Left lung (tissue), 10 donors: ENCODE measurements around the gene FUT6. TPM values are rescaled to one million over a fixed set of nuclear protein-coding genes. Genes with fewer than 3 reads are reported as not detected.
"Not testable (repeated sequence)": the region's sequence is repeated elsewhere in the genome, so short reads cannot be mapped to it uniquely, and the experiment has no call there.

Source experiments
- ATAC-seq: fragments of 200-7000 bp; cut with Tn5 transposase; one replicate; pipeline ENCODE4 v1.9.1; 2020; ENCODE audit warnings: moderate library complexity
- DNase-seq, 4 donors: peaks; one replicate each; pipeline ENCODE4 v3.0.0-alpha.2; 2013 to 2020
- H3K27ac ChIP-seq, 2 donors: fragments of 200-600 bp; sonication (generic) in 1 of 2; one replicate each; pipeline versions ENCODE4 v1.5.0 to v1.8.0; 2020 to 2021
- H3K27me3 ChIP-seq, 2 donors: fragments of 200-600 bp; sonication (generic) in 1 of 2; one replicate each; pipeline versions ENCODE4 v1.5.0 to v1.8.0; 2020 to 2021
- H3K36me3 ChIP-seq, 2 donors: fragments of 200-600 bp; sonication (generic) in 1 of 2; one replicate each; pipeline versions ENCODE4 v1.5.0 to v1.8.0; 2020 to 2021
- H3K4me1 ChIP-seq, 2 donors: fragments of 200-600 bp; one replicate each; pipeline ENCODE4 v1.8.0; 2021
- H3K4me3 ChIP-seq, 2 donors: fragments of 200-600 bp; sonication (generic) in 1 of 2; one replicate each; pipeline versions ENCODE4 v1.5.0 to v1.8.0; 2020 to 2021; ENCODE audit warnings: mild to moderate bottlenecking in 1 of 2
- H3K9me3 ChIP-seq, 2 donors: fragments of 200-600 bp; sonication (generic) in 1 of 2; one replicate each; pipeline versions ENCODE4 v1.5.0 to v1.8.0; 2020 to 2021
- intact Hi-C, 2 donors: fragments of 100-400 bp; cut with DNase I; formaldehyde crosslinking; loops; one replicate each; pipeline versions ENCODE4 v1.11.2 to v1.14.2; 2022
- polyA plus RNA-seq, 6 donors: library from polyadenylated mRNA; unstranded; fragments of 120-200 nt; gene quantifications; one replicate each; pipeline ENCODE4 v1.2.1, GENCODE V29; 2013; ENCODE audit not compliant: insufficient read length in 6 of 6
- total RNA-seq, 2 donors: library from RNA; stranded (reverse); fragmentation: NEBNext Ultra II Directional; extraction: Animal tissue kit (Norgen Biotek cat#: 25700); gene quantifications; one replicate each; pipeline ENCODE4 v1.2.1, GENCODE V29; 2021
- TF ChIP-seq, protein P1 (sequence below), 2 donors: fragments of 200-600 bp; sonication (generic) in 1 of 2; IDR thresholded peaks; one replicate each; pipeline versions ENCODE4 v1.5.0 to v1.8.0; 2021; ENCODE audit warnings: antibody characterized with exemption in 2 of 2
- donor health status: DM: no; HTN: yes; CAD: no.
- donor health status: DM: no; HTN: no; CAD: no.

Gene FUT6
- total and polyA plus RNA-seq, 8 donors = 0.32 to 0.87 (median 0.70) TPM

DNA sequence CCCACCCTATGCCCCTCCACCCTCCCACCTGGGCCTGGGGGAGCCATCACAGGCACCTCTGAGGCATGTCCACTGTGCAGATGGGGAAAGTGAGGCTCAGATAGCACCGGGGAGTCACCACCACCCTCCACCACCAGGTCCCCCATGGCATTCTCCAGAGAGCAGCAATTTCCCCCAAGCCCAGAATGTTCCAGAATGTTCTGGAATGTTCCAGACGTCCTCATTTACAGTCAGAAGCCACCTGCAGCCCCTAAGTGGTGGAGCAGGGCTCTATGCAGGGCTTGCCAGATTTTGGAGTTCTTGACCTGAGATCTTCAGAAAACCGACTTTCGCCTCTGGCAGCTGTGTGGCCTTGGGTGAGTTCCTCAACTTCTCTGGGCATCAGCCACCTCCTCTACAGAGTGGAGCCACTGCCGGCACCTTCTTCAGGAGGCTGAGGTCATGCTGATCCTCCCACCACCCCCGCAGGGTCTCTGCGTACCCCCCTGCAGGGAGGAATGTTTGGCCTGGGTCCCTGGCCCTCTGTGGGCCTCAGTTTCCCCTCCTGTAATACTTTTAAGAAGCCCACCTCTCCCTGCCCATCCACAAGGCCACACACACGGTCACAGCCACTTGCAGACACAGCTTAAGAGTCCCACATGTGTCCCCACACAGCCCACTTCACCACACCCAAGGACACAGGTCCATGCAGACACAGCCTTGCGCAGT lies 24.7 kb upstream of the FUT6 start:
- Histone ChIP-seq H3K27me3 (no peaks in the 10 kb centered on the region), H3K4me3 (no peak overlapping the region), H3K27ac (no peak overlapping the region), H3K4me1 (no peaks in the 10 kb centered on the region), H3K9me3 (no peaks in the 10 kb centered on the region), H3K36me3 (no peaks in the 10 kb centered on the region)
- ATAC-seq (no peak), DNase-seq (no peak)
- TF ChIP-seq, protein P1, sequence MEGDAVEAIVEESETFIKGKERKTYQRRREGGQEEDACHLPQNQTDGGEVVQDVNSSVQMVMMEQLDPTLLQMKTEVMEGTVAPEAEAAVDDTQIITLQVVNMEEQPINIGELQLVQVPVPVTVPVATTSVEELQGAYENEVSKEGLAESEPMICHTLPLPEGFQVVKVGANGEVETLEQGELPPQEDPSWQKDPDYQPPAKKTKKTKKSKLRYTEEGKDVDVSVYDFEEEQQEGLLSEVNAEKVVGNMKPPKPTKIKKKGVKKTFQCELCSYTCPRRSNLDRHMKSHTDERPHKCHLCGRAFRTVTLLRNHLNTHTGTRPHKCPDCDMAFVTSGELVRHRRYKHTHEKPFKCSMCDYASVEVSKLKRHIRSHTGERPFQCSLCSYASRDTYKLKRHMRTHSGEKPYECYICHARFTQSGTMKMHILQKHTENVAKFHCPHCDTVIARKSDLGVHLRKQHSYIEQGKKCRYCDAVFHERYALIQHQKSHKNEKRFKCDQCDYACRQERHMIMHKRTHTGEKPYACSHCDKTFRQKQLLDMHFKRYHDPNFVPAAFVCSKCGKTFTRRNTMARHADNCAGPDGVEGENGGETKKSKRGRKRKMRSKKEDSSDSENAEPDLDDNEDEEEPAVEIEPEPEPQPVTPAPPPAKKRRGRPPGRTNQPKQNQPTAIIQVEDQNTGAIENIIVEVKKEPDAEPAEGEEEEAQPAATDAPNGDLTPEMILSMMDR (IDR thresholded peaks at IDR 0.05) = no peak
- intact Hi-C loops = no loop called here

DNA sequence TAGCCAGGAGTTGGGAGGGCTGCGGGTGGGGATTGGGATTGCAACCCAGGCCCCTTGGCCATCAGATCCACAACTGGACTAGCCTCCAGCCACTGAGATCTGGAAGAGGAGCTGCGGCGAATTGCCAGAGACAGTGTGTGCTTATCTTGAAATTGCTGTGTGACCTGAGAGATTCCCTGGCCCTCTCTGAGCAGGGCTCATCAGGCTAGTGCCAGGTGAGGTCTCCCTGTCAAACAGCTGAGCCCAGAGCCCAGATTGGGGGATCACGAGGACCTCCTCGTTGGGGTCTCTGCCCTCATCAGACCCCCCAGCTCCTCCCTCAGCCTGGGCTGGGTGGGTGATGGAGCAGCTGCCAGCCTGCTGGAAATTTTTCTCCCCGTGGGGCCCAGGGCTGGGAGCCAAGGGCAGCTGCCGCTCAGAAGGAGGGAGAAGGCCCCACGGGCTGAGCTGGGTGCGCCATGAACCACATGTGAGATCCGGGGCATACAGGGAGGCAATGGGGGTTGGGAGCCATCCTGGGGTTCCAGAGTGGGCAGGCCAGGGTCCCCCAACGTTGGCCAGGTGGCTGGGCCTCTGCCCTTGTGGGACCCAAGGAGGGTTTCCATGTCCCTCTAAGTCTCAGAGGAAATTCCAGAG lies 23.6 kb upstream of the FUT6 start:
- ATAC-seq (no peak), DNase-seq (no peak)
- Histone ChIP-seq H3K4me1 (no peaks in the 10 kb centered on the region), H3K27ac (no peak overlapping the region), H3K9me3 (no peaks in the 10 kb centered on the region), H3K27me3 (no peaks in the 10 kb centered on the region), H3K36me3 (no peaks in the 10 kb centered on the region), H3K4me3 (no peak overlapping the region)
- TF ChIP-seq, protein P1 (IDR thresholded peaks at IDR 0.05) = no peak
- intact Hi-C loops = no loop called here

DNA sequence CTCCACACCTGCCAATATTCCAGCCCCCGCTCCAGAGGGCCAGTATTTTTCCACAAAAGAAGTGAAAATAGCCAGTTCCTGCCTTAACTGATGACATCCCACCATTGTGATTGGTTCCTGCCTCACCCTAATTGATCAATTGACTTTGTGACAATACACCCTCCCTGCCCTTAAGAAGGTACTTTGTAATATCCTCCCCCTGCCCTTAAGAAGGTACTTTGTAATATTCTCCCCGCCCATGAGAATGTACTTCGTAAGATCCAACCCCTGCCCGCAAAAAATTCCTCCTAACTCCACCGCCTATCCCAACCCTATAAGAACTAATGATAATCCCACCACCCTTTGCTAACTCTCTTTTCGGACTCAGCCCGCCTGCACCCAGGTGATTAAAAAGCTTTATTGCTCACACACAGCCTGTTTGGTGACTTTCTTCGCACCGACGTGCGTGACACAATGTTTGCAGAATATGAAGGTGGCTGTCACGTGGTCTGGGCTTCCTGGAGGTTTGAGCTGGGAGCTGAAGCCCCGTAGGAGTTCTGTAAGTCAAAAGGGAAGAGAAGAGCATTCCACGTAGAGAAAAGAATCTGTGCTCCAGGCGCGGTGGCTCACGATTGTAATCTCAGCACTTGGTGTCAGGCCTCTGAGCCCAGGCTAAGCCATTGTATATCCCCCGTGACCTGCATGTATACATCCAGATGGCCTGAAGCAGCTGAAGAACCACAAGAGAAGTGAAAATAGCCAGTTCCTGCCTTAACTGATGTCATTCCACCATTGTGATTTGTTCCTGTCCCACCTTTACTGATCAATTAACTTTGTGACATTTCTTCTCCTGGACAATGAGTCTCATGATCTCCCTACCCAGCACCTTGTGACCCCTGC lies 17.9 kb upstream of the FUT6 start:
- Histone ChIP-seq H3K27ac (no peak overlapping the region), H3K4me1 (no peaks in the 10 kb centered on the region), H3K36me3 (no peaks in the 10 kb centered on the region), H3K27me3 (no peaks in the 10 kb centered on the region), H3K9me3 (no peaks in the 10 kb centered on the region), H3K4me3 (no peak overlapping the region)
- TF ChIP-seq, protein P1 (IDR thresholded peaks at IDR 0.05) = no peak
- peak in 1 of 4 donors; percentile 41 for DNase-seq
- ATAC-seq = no peak
- intact Hi-C loops = no loop called here

DNA sequence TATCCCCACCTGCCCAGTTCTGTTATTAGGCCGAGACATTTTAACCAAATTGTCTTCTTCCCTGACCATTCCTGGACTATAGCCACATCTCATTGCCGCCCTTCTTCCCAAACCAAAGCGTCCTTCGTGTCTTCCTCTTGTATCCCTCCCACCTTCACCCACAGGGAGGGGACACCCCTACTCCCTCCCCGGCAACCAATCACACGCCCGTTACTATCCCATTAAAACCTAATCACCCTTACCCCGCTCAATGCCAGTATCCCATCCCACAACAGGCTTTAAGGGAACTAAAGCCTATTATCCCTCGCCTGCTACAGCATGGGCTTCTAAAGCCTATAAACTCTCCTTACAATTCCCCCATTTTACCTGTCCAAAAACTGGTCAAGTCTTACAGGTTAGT lies 15.6 kb upstream of the FUT6 start:
- H3K4me1 ChIP-seq, H3K36me3 ChIP-seq, ATAC-seq, H3K4me3 ChIP-seq, H3K27me3 ChIP-seq, intact Hi-C loops, DNase-seq, H3K9me3 ChIP-seq, H3K27ac ChIP-seq: not testable (repeated sequence)

DNA sequence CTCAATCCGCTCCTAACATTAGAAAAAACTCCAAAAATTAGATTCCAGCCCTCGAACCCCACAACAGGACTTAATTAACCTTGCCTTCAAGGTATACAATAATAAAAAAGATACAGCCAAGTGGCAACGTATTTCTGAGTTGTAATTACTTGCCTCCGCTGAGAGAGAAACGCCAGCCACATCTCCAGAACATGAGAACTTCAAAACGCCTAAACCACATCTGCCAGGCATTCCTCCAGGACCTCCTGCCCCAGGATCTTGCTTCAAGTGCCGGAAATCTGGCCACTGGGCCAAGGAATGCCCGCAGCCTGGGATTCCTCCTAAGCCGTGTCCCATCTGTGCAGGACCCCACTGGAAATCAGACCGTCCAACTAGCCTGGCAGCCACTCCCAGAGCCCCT lies 14.6 kb upstream of the FUT6 start:
- intact Hi-C loops, H3K27ac ChIP-seq, ATAC-seq, H3K9me3 ChIP-seq, H3K4me3 ChIP-seq, H3K4me1 ChIP-seq, DNase-seq, H3K27me3 ChIP-seq, H3K36me3 ChIP-seq: not testable (repeated sequence)

DNA sequence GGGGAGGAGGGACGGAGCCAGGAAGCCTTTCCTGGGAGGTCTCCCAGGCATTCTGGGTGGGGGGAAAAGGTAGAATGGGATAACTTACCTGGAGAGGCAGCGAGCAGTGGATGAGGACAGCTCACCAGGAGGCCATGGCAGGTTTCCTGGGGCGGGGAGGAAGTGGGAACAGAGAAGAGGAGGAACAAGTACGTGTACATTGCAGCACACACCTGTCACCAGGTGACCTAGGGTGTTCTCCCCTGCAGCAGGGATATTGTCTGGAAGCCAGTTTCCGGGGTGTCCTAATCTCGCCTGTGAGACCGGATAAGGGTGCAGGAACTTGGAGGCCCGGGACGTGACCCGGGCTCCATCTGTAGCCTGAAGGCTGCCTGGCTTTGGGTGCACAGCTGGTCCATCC lies 11.8 kb upstream of the FUT6 start, which contains the start of gene FUT3:
Gene FUT3 (minus strand): TSS at position 148 of the 400 bp plus-strand sequence.
- no peaks in the 10 kb centered on the region for H3K27me3 ChIP-seq
- H3K4me1 ChIP-seq = no peaks in the 10 kb centered on the region
- H3K4me3 ChIP-seq = peak within 1 kb of the TSS in 1 of 2 donors; percentile 31
- H3K36me3 ChIP-seq = no peaks in the 10 kb centered on the region
- TF ChIP-seq, protein P1 (IDR thresholded peaks at IDR 0.05) = no peak
- ATAC-seq (peak; percentile 87), DNase-seq (peak in 1 of 4 donors; percentile 66)
- intact Hi-C loops = no loop called here
- peak within 1 kb of the TSS; percentile 42 to 71 for H3K27ac ChIP-seq
- H3K9me3 ChIP-seq = no peaks in the 10 kb centered on the region
